22Rv1 (cell line): ENCODE data around the gene COL25A1.

Experiments used
- H3K27ac ChIP-seq: fragments of 450-650 bp; 2 replicates; pipeline ENCODE4 v1.5.1; 2017
- CTCF ChIP-seq: fragments of 450-650 bp; IDR thresholded peaks from 2 replicates; pipeline ENCODE4 v1.5.1; 2017; ENCODE audit warnings: mild to moderate bottlenecking
- ZFX ChIP-seq: fragments of 450-650 bp; IDR thresholded peaks from 2 replicates; pipeline ENCODE4 v1.6.1; 2017; ENCODE audit warnings: antibody characterized with exemption, borderline replicate concordance

The COL25A1 gene

DNA sequence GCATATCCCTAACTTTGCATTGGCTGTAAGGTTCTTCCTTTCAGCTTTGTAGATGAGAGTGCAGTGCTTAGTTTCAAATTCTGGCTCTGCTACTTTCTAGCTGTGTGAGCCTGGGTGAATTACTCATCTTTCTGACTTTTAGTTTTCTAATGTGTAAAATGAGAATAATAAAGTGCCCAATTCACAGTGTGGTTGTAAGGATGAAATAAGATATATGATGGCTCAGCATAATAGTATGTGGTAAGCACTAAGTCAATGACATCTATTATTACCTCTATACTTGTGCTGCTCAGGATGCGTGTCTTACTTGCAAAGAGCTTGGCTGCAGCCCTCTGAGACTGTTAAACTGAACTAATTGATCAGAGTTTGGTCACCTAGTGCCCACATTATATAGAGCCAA, 509.0 kb downstream of the COL25A1 start:
- no peak overlapping the region for H3K27ac ChIP-seq
- TF ChIP-seq CTCF (no peak), ZFX (no peak)

DNA sequence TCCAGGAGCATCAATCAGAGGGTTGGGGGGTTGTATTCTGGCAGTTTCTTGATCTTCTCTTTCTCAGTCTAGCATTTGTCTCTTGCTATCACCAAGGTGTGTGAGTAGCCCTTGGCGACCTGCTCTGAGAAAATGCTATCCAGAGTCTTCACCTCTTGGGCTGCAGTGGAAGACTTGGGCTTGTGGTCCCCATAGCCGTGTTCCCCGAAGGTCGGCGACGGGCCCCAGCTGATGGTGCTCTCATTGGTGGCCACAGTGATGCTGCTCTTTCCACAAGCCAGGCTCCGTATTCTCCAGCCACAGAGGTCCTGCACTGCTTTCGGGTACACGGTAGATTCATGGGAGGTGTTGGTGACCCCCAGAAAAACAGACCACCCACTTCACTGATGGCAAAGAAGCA, 513.7 kb downstream of the COL25A1 start:
- TF ChIP-seq CTCF (no peak), ZFX (no peak)

GRCh38 chr4:108787724-108788123, 514.7 kb downstream of the COL25A1 start:
- TF ChIP-seq ZFX (no peak), CTCF (no peak)

More for the DNA sequence above, 513.7 kb downstream of the COL25A1 start:
- no peak overlapping the region for H3K27ac ChIP-seq

DNA sequence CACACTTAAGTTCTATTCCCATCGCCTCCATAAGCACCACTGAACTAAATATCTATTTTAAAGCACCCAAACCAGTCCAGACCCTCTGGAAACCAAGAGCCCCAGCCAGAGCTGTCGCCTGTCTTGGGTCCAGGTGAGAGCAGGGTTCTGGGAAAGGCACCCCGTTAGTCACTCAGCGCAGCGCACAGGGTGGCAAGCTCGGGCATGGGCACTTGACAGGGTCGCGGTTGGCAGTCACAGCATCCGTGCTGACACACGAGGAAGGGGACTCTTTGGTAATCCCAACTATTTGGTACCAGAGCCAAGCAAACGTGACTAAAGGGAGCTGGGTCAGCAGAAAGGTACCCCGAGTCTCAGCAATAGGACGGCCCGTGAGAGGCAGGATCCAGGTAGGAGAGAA, 515.4 kb downstream of the COL25A1 start:
- H3K27ac ChIP-seq: no peak overlapping the region
- TF ChIP-seq ZFX: no peak
- TF ChIP-seq CTCF: no peak

More at GRCh38 chr4:108787724-108788123, 514.7 kb downstream of the COL25A1 start:
- H3K27ac ChIP-seq: no peak overlapping the region

DNA sequence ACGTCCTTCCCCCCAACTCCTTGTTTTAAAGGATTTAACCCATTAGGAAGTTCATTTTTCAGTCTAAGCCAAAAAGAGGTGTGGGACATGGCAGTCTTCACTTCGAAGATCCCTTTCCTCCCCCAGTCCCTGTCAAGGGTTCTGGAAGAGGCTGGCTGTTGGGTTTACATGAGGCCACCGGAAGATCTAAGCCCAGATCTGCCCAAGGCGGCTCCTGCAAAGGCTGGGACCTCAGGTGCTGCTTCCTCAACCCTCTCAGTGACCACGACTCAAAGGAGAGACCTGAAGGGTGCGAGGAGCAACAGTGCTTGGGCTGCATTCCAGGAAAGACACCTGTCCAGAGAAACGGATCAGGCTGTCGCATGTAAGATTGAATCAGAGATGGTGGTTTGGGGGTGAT, 516.1 kb downstream of the COL25A1 start:
- no peak for TF ChIP-seq CTCF
- no peak for TF ChIP-seq ZFX
- no peak overlapping the region for H3K27ac ChIP-seq

- no peak for TF ChIP-seq ZFX
- TF ChIP-seq CTCF: peak; percentile 75
- H3K27ac ChIP-seq: no peak overlapping the region
Measured at GRCh38 chr4:108783665-108784463, 518.6 kb downstream of the COL25A1 start.

DNA sequence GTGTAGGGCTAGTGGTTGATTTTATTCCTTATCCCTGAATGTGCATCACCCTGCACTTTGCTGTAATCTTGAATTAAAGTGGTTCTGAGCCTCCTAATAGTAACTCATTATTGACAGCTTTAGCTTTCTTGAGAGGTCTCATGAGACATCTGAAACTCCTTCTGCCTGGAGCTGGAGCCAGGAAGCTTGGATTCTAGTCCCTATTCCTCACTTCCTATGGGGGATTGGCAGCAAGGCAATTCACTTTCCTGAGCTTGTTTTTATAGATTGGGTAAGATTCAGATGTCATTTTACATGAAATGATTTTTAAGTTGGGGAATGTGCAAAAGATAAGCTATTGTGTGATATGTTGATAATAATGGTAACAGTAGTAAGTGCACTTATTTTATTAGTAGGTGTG, 522.5 kb downstream of the COL25A1 start:
- no peak for TF ChIP-seq CTCF
- no peak for TF ChIP-seq ZFX
- H3K27ac ChIP-seq: no peak overlapping the region
